B cell (primary cell): Measurements from ENCODE around the gene UFL1.
"Not testable (repeated sequence)": the region's sequence is repeated elsewhere in the genome, so short reads cannot be mapped to it uniquely, and the experiment has no call there.

Source experiments
- CTCF ChIP-seq: fragments of 200-600 bp; IDR thresholded peaks from one replicate; pipeline ENCODE4 v1.8.0; 2022; ENCODE audit warnings: antibody characterized with exemption, mild to moderate bottlenecking
- EZH2 ChIP-seq: IDR thresholded peaks from 2 replicates; pipeline ENCODE4 v1.6.1; 2012; ENCODE audit warnings: borderline replicate concordance, low read depth, mild to moderate bottlenecking, moderate library complexity, low read length; ENCODE audit not compliant: insufficient read depth, poor library complexity, severe bottlenecking

GRCh38 chr6:96472291-96472690, 49.3 kb upstream of the UFL1 start:
- TF ChIP-seq CTCF, EZH2: not testable (repeated sequence)
